ENCODE data around the gene TECPR1.

GRCh38 chr7:98191668-98192431 is 60.2 kb downstream of the TECPR1 start:
- TF ChIP-seq YY1 (IDR thresholded peaks at IDR 0.05; ENCODE audit: insufficient read depth, insufficient read length) (no peak), ZNF274 (IDR thresholded peaks at IDR 0.05; ENCODE audit: low read depth, low read length) (no peak)

All from NT2/D1 (cell line).